Raji (cell line): ENCODE results near the gene BTG1.

Experiments
- POLR2A ChIP-seq: IDR thresholded peaks from 2 replicates; pipeline ENCODE4 v1.6.1; 2011; ENCODE audit warnings: low read depth, low read length, control low read depth; ENCODE audit not compliant: insufficient read depth

BTG1 gene

GRCh38 chr12:92128612-92129011, 17.0 kb downstream of the BTG1 start:
- TF ChIP-seq POLR2A: no peak

GRCh38 chr12:92124689-92125029, 21.0 kb downstream of the BTG1 start:
- no peak for TF ChIP-seq POLR2A

GRCh38 chr12:92123780-92124688, 21.6 kb downstream of the BTG1 start:
- no peak for TF ChIP-seq POLR2A

- TF ChIP-seq POLR2A: no peak
Observed at GRCh38 chr12:92122941-92123779, 22.5 kb downstream of the BTG1 start.

GRCh38 chr12:92121826-92122225, 23.8 kb downstream of the BTG1 start:
- no peak for TF ChIP-seq POLR2A

- no peak for TF ChIP-seq POLR2A
Observed at GRCh38 chr12:92118826-92119536, 26.7 kb downstream of the BTG1 start.

GRCh38 chr12:92114834-92115233, 30.8 kb downstream of the BTG1 start:
- no peak for TF ChIP-seq POLR2A

- no peak for TF ChIP-seq POLR2A
Observed at GRCh38 chr12:92111256-92111655, 34.4 kb downstream of the BTG1 start.

- TF ChIP-seq POLR2A: no peak
Observed at GRCh38 chr12:92110083-92110640, 35.5 kb downstream of the BTG1 start.

GRCh38 chr12:92109613-92110012, 36.0 kb downstream of the BTG1 start:
- TF ChIP-seq POLR2A: no peak

GRCh38 chr12:92108651-92109050, 37.0 kb downstream of the BTG1 start:
- no peak for TF ChIP-seq POLR2A

GRCh38 chr12:92107621-92108131, 38.0 kb downstream of the BTG1 start:
- no peak for TF ChIP-seq POLR2A

GRCh38 chr12:92107094-92107493, 38.6 kb downstream of the BTG1 start:
- no peak for TF ChIP-seq POLR2A

GRCh38 chr12:92105676-92106075, 40.0 kb downstream of the BTG1 start:
- no peak for TF ChIP-seq POLR2A

GRCh38 chr12:92105110-92105509, 40.5 kb downstream of the BTG1 start:
- TF ChIP-seq POLR2A: no peak
